Measurements from ENCODE around the gene FREM3. TPM values are rescaled to one million over a fixed set of nuclear protein-coding genes. Genes with fewer than 3 reads are reported as not detected.

Gene FREM3
- total RNA-seq, 3 donors from 2014 or later = not detected

DNA sequence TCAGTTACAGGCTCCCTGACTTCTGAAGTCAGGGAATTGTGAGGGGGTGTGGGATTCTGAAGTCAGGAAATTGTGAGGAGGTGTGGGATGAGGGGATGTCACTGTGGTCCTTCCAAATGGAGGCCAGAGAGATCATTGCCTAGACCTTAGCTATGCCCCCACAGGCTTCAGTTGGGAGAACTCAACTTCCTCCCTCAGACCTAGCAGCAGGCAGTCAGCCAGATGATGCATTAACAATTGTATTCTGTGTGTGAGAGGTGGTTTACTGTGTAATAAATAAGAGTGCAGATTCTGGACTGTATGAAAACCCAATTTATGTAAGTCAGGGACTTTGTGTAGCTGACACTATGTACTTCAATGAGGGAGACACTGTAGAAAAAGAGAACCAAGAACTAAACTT is 65.7 kb downstream of the FREM3 start:
- intact Hi-C loops (cut with DNase I, micrococcal nuclease) = no loop called here
- ATAC-seq = no peak
- TF ChIP-seq, protein P1, sequence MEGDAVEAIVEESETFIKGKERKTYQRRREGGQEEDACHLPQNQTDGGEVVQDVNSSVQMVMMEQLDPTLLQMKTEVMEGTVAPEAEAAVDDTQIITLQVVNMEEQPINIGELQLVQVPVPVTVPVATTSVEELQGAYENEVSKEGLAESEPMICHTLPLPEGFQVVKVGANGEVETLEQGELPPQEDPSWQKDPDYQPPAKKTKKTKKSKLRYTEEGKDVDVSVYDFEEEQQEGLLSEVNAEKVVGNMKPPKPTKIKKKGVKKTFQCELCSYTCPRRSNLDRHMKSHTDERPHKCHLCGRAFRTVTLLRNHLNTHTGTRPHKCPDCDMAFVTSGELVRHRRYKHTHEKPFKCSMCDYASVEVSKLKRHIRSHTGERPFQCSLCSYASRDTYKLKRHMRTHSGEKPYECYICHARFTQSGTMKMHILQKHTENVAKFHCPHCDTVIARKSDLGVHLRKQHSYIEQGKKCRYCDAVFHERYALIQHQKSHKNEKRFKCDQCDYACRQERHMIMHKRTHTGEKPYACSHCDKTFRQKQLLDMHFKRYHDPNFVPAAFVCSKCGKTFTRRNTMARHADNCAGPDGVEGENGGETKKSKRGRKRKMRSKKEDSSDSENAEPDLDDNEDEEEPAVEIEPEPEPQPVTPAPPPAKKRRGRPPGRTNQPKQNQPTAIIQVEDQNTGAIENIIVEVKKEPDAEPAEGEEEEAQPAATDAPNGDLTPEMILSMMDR (IDR thresholded peaks at IDR 0.05) = no peak
- no peaks in the 10 kb centered on the region for H3K36me3 ChIP-seq (ENCODE audit: low read depth)
- H3K4me1 ChIP-seq (ENCODE audit: low read depth) = no peaks in the 10 kb centered on the region
- H3K4me3 ChIP-seq = no peak overlapping the region
- DNase-seq = no peak
- no peaks in the 10 kb centered on the region for H3K9me3 ChIP-seq

DNA sequence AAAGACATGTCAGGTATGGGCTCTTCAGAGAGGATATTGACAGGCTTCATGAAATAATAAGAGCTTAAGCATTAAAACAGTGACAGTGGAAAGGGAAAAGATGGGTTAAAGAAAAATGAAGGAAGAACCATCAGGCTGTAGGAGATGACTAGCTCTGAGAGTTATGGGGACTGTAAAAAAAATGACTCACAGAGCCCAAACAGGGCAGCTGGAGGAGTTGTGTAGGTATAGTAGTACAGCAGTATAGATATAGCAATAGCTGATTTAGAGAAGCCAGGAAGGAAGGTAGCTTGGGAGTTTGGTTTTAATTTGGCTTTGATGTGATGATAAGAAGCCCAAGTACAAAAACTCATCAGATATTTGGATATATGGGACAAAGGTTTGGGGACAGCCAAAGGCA is 66.6 kb downstream of the FREM3 start:
- intact Hi-C loops (cut with DNase I, micrococcal nuclease) = no loop called here
- no peak for DNase-seq
- Histone ChIP-seq H3K4me3 (no peak overlapping the region), H3K36me3 (ENCODE audit: low read depth) (no peaks in the 10 kb centered on the region), H3K9me3 (no peaks in the 10 kb centered on the region), H3K4me1 (ENCODE audit: low read depth) (no peaks in the 10 kb centered on the region)
- TF ChIP-seq, protein P1 (IDR thresholded peaks at IDR 0.05) = no peak
- no peak for ATAC-seq

DNA sequence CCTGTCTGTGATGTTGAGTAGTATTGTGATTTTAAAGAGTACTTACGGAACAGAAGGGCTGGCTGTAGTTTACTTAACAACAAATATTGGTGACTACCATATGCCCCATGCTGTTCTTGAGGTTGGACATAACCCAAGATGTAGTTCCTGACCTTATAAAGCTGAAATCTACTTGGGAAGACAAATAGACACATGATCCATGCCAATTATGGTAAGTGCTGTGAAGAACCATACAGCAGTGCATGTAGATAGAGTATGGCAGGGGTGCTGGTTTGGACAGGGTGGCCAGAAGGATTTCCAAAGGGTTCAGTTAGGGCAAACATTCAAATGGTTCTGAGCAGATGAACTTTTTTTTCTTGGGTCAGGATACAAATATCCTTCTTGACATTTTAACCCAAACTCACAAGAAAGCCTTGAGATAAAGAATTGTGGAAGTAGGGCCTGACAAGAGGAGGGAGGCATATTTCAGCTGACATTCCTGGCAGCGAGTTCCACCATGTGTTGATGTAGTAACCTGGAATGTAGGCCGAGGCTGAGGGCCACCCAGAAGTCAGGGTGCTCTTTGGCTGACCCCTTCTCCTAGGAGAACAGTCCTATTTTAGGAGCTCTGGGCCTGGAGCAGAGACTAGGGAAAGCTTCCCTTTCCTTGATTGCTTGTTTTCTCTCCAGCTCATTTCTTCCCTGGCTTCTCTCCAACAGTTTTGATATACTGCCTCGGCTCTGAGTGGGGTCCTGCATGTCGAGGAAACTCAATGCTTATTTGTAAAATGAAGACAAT is 74.2 kb downstream of the FREM3 start:
- no peaks in the 10 kb centered on the region for H3K9me3 ChIP-seq
- TF ChIP-seq, protein P1 (IDR thresholded peaks at IDR 0.05) = no peak
- H3K4me3 ChIP-seq = no peak overlapping the region
- ATAC-seq (peak; percentile 36), DNase-seq (peak in 2 of 3 donors; percentile 38 to 52)
- intact Hi-C loops (cut with DNase I, micrococcal nuclease) = no loop called here
- no peaks in the 10 kb centered on the region for H3K36me3 ChIP-seq (ENCODE audit: low read depth)
- H3K4me1 ChIP-seq (ENCODE audit: low read depth) = no peaks in the 10 kb centered on the region

DNA sequence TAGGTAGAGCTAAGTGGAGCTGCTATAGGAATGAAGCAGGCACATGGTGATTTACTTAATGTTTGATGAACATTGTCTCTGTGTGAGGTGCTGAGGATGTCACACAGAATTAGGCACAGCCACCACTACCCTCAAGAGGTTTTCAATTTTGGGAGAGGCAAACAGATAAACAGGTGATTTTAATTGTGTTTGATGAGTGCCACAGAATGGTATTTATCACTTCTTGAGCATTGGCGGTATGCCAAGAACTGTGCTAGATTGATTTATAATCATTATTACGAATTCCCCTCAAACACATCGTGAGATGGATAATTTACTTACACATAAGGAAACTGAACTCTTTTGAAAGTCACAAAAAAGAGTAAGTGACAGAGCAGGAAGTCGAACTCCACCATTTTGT is 74.8 kb downstream of the FREM3 start:
- TF ChIP-seq, protein P1 (IDR thresholded peaks at IDR 0.05) = no peak
- DNase-seq (no peak), ATAC-seq (no peak)
- H3K9me3 ChIP-seq = no peaks in the 10 kb centered on the region
- intact Hi-C loops (cut with DNase I, micrococcal nuclease) = no loop called here
- H3K36me3 ChIP-seq (ENCODE audit: low read depth) = no peaks in the 10 kb centered on the region
- no peak overlapping the region for H3K4me3 ChIP-seq
- H3K4me1 ChIP-seq (ENCODE audit: low read depth) = no peaks in the 10 kb centered on the region

DNA sequence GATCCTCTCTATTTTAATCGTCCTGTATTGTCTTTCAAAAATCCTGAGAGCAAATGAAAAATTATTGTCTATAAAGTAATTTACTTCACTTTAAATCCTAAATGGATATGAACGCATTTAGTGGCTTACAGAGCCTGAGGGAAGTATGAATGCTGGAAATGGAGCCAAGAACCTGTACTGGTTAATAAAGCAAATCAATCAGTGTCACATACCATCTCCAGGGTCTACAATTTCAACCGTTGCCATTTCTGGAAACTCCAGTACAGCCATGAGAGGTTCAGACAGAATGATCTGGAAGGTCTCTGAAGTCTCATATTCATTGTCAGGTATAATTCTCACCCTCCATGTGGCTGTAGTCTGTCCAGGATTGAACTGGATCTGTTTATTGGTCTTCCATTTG is 76.6 kb downstream of the FREM3 start:
- Histone ChIP-seq H3K4me3 (no peak overlapping the region), H3K9me3 (no peaks in the 10 kb centered on the region), H3K36me3 (ENCODE audit: low read depth) (no peaks in the 10 kb centered on the region), H3K4me1 (ENCODE audit: low read depth) (no peaks in the 10 kb centered on the region)
- no peak for ATAC-seq
- no peak for DNase-seq
- TF ChIP-seq, protein P1 (IDR thresholded peaks at IDR 0.05) = no peak
- intact Hi-C loops (cut with DNase I, micrococcal nuclease) = no loop called here
